Thoracic aorta (tissue), 2 donors: Measurements from ENCODE around the gene GPC5. TPM values are rescaled to one million over a fixed set of nuclear protein-coding genes. Genes with fewer than 3 reads are reported as not detected.

ENCODE experiments used
- ATAC-seq: fragments of 150-250 bp; one replicate; pipeline ENCODE4 v1.8.0; 2017; ENCODE audit warnings: low read depth; ENCODE audit not compliant: insufficient number of reproducible peaks, low FRiP score
- DNase-seq: peaks from one replicate; pipeline ENCODE4 v3.0.0-alpha.2; 2020; ENCODE audit warnings: low spot score
- H3K27ac ChIP-seq, 2 donors: fragments of 200-600 bp; sonication (generic); 1 replicate in 1 of 2; 2 replicates in 1 of 2; pipeline ENCODE4 v1.5.1; 2016; ENCODE audit warnings: mild to moderate bottlenecking in 2 of 2, moderate library complexity in 2 of 2
- H3K27me3 ChIP-seq: fragments of 200-600 bp; sonication (generic); replicated peaks from 2 replicates; pipeline ENCODE4 v1.6.0; 2016; ENCODE audit warnings: mild to moderate bottlenecking; ENCODE audit not compliant: insufficient read depth
- H3K36me3 ChIP-seq: fragments of 200-600 bp; sonication (generic); one replicate; pipeline ENCODE4 v1.5.1; 2016
- H3K4me1 ChIP-seq, 2 donors: fragments of 200-600 bp; sonication (generic); 1 replicate in 1 of 2; 2 replicates in 1 of 2; pipeline versions ENCODE4 v1.5.1 to v1.6.0; 2016; ENCODE audit warnings: low read depth in 2 of 2, mild to moderate bottlenecking in 1 of 2; ENCODE audit not compliant: control insufficient read depth in 1 of 2
- H3K4me3 ChIP-seq: fragments of 200-600 bp; sonication (generic); 2 replicates; pipeline ENCODE4 v1.5.1; 2016; ENCODE audit warnings: mild to moderate bottlenecking
- H3K9me3 ChIP-seq: fragments of 200-600 bp; sonication (generic); 2 replicates; pipeline ENCODE4 v1.5.1; 2016
- CTCF ChIP-seq: fragments of 200-600 bp; sonication (generic); IDR thresholded peaks from one replicate; pipeline ENCODE4 v1.5.1; 2019; ENCODE audit warnings: antibody characterized with exemption
- total RNA-seq, 2 donors: library from RNA; depleted of rRNA; stranded (reverse); fragments of >200 nt; gene quantifications; one replicate each; pipeline versions ENCODE4 v1.1.0 to v1.2.3, GENCODE V29; 2016

GPC5 gene
- total RNA-seq, 2 donors from 2014 or later = 3.3 TPM; not detected in 1

- Histone ChIP-seq H3K27me3 (no peaks in the 10 kb centered on the region), H3K4me1 (no peaks in the 10 kb centered on the region), H3K27ac (no peak overlapping the region), H3K9me3 (no peaks in the 10 kb centered on the region), H3K36me3 (no peaks in the 10 kb centered on the region), H3K4me3 (no peak overlapping the region)
- DNase-seq (no peak), ATAC-seq (no peak)
- no peak for TF ChIP-seq CTCF
Measured at GRCh38 chr13:91572439-91572838, 174.0 kb downstream of the GPC5 start.

GRCh38 chr13:91572944-91573598 is 174.7 kb downstream of the GPC5 start:
- Histone ChIP-seq H3K27ac (no peak overlapping the region), H3K36me3 (no peaks in the 10 kb centered on the region), H3K4me3 (no peak overlapping the region), H3K9me3 (no peaks in the 10 kb centered on the region), H3K4me1 (no peaks in the 10 kb centered on the region), H3K27me3 (no peaks in the 10 kb centered on the region)
- TF ChIP-seq CTCF = no peak
- DNase-seq (no peak), ATAC-seq (no peak)

- H3K4me3 ChIP-seq = no peak overlapping the region
- TF ChIP-seq CTCF = no peak
- no peaks in the 10 kb centered on the region for H3K9me3 ChIP-seq
- H3K27ac ChIP-seq = no peak overlapping the region
- no peaks in the 10 kb centered on the region for H3K4me1 ChIP-seq
- ATAC-seq (no peak), DNase-seq (no peak)
- H3K36me3 ChIP-seq = no peaks in the 10 kb centered on the region
- H3K27me3 ChIP-seq = no peaks in the 10 kb centered on the region
Measured at GRCh38 chr13:91574766-91575165, 176.3 kb downstream of the GPC5 start.

- Histone ChIP-seq H3K27me3 (no peaks in the 10 kb centered on the region), H3K4me1 (no peaks in the 10 kb centered on the region), H3K9me3 (no peaks in the 10 kb centered on the region), H3K27ac (no peak overlapping the region), H3K36me3 (no peaks in the 10 kb centered on the region), H3K4me3 (no peak overlapping the region)
- TF ChIP-seq CTCF = no peak
- DNase-seq = no peak
- ATAC-seq = no peak
Measured at GRCh38 chr13:91576590-91576989, 178.2 kb downstream of the GPC5 start.

GRCh38 chr13:91579320-91579719 is 180.9 kb downstream of the GPC5 start:
- H3K36me3 ChIP-seq = no peaks in the 10 kb centered on the region
- ATAC-seq (no peak), DNase-seq (no peak)
- H3K4me3 ChIP-seq = no peak overlapping the region
- no peaks in the 10 kb centered on the region for H3K9me3 ChIP-seq
- no peak overlapping the region for H3K27ac ChIP-seq
- H3K27me3 ChIP-seq = no peaks in the 10 kb centered on the region
- no peak for TF ChIP-seq CTCF
- H3K4me1 ChIP-seq = no peaks in the 10 kb centered on the region
